ENCODE measurements around the gene PXDC1.
"Not testable (repeated sequence)": the region's sequence is repeated elsewhere in the genome, so short reads cannot be mapped to it uniquely, and the experiment has no call there.

The PXDC1 gene

DNA sequence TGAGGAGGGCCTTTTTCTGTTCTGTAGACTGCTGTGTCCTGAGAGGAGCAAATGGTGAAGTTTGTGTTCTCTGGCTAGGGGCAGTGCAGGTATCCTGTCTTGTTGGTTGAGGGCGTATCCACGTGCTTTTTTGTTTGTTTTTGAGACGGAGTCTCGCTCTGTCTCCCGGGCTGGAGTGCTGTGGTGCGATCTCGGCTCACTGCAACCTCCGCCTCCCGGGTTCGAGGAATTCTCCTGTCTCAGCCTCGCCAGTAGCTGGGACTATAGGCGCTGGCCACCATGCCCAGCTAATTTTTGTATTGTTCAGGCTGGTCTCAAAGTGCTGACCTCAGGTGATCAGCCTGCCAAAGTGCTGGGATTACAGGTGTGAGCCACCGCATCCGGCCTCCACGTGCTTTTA is 10.8 kb upstream of the PXDC1 start:
- no peak for DNase-seq (ENCODE audit: low spot score)

- no peak for DNase-seq (ENCODE audit: low spot score)
Observed at GRCh38 chr6:3761989-3762270, 10.4 kb upstream of the PXDC1 start.

GRCh38 chr6:3759646-3760232 is 8.2 kb upstream of the PXDC1 start:
- DNase-seq (ENCODE audit: low spot score): peak; percentile 79

DNA sequence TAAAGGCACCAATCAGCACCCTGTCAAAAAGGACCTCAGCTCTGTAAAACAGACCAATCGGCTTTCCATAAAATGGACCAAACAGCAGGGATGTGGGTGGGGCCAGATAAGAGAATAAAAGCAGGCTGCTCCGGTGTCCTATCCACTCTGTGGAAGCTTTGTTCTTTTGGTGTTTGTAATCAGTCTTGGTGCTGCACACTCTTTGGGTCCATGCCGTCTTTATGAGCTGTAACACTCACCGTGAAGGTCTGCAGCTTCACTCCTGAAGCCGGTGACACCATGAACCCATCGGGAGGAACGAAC is 7.3 kb upstream of the PXDC1 start:
- DNase-seq (ENCODE audit: low spot score): no peak

GRCh38 chr6:3757998-3758841 is 6.7 kb upstream of the PXDC1 start:
- DNase-seq (ENCODE audit: low spot score): not testable (repeated sequence)

DNA sequence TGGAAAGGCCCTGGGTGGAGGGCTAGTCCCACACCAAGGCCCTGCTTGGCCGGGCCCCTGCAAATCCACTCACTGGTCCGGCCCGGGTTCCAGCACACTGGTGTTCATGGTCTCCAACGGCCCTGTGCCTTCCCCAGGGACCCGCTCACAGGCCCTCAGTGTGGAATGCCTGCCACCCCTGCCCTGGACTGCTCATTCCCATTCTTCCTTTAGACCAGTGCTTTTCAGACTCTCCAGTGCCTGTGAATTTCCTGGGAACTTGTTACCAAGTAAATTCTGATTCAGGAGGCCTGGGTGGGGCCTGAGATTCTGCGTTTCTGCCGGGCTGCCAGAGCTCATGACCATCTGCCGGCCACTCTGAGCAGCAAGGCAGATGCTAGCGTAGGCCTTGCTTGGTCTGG is 5.7 kb upstream of the PXDC1 start:
- DNase-seq (ENCODE audit: low spot score): peak; percentile 49

- no peak for DNase-seq (ENCODE audit: low spot score)
Observed at GRCh38 chr6:3756546-3756945, 5.0 kb upstream of the PXDC1 start.

DNA sequence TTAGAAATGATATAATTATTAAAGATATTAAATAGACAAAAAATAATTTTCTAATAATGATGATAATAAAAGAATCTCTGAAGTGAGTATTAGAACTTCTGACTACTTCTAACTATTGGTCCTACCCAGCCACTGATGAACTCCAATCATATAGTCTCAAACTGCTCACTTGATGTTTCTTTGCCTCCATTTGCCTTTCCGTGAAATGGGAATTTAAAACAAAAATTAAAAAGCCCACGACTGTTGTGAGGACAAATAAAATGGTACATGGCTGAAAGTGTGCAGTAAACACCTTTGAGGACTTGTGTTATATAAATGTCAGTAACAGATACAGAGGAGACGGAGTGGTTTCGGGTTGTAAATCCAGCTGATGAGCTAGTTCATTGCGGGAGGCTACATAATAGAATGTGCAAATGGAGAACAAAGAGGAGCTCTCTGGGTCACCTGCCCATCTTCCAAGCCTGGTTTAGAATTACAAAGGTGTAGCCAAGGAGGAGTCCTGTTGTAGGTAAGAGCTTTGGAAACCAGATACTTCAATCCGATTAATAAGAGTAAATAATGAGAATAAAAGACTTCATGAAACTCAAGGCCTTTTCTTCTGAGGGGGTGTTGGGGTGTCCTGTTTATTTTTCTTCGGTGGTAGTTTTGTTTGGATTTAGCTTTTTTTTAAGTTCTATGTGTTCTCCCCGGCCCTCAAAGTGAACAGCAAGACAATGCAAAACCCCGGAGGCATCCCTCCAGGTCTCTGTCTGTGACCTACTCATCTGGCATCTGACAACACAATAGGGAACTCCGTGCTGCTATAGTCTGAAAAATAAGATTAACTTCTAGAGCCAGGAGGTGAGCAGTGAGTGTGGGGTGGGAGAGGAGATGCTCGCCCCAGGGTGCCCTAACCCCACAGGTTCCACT is 4.4 kb upstream of the PXDC1 start:
- DNase-seq (ENCODE audit: low spot score): no peak

GRCh38 chr6:3754776-3755175 is 3.3 kb upstream of the PXDC1 start:
- no peak for DNase-seq (ENCODE audit: low spot score)

DNA sequence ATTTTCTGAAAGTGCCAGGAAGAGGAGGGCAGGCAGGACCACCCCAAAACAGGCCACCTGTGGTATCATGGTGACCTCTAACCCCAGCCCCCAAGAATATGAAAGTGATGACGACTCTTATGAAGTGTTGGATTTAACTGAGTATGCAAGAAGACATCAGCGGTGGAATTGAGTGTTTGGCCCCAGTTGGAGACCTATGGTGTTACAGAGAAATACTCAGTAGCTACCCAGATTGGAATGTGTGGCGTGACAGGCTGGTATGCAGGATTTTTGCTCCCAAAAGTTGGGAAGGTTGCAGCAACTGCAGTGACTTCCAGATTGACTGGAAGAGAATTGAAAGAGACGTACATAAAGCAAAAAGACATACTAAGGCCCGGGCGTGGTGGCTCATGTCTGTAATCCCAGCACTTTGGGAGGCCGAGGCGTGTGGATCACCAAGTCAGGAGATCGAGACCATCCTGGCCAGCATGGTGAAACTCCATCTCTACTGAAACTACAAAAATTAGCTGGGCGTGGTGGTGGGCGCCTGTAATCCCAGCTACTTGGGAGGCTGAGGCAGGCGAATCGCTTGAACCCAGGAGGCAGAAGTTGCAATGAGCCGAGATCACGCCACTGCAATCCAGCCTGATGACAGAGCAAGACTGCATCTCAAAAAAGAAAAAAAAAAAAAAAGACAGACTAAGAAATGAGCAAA is 2.7 kb upstream of the PXDC1 start:
- DNase-seq (ENCODE audit: low spot score): not testable (repeated sequence)

DNA sequence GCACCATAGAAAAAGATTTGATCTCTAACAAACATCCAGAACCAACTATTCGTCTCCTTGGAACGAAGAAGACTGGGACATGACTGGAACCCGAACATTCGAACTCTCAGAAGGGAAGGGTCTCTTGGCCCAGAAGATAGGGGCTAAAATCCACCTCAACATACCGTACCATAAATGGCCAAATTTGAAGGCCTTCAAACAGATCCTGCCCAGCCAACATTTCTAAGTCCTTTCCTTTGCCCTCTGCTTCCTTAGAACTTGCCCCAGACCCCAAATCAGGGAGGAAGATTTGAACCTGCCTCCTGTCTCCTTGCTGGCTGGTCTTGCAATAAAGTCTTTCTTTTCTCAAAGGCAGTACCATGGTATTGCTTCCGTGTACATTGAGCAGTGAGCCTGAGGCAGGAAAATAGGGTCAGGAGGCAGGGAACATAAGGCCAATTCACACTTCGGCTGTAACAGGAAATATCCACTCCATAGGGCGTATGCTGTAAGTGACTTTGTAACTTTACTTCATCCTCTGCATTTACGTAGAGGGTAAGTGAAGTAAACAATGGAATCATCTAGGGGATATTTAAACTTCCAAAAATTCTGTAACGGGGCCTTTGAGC is 1.8 kb upstream of the PXDC1 start:
- no peak for DNase-seq (ENCODE audit: low spot score)

DNA sequence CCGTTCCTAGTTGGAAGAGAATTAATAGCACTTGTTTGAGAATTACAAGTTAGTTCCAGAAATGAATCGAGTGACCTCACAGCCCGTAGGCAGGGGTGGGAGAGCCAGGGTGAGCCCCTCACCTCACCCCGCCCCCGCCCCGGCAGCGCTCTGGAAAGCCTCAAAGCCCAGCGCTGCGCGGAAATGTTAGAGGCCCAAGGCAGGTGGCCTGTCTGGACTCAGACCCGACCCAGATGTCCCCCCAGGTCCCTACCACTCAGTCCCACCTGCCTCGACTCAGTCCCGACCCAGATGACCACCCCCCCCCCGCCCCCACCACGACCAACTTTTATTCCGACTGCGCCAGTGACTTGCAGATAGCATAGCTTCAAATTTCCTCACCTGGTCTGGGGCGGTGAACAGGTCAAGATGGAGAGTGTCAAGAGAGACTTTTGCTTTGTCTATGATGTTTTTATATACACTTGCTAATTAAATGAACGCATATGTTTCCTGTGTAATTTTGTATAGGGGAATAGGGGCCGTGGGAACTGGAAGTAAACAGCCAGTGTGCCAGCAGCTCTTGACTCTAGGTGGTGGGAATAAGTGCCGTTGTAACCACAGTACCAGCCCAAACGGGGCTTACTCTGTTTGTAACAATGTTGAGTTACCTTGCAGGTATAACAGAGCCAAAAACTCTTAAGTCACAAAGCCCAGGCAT is 1.2 kb upstream of the PXDC1 start:
- DNase-seq (ENCODE audit: low spot score): no peak

DNA sequence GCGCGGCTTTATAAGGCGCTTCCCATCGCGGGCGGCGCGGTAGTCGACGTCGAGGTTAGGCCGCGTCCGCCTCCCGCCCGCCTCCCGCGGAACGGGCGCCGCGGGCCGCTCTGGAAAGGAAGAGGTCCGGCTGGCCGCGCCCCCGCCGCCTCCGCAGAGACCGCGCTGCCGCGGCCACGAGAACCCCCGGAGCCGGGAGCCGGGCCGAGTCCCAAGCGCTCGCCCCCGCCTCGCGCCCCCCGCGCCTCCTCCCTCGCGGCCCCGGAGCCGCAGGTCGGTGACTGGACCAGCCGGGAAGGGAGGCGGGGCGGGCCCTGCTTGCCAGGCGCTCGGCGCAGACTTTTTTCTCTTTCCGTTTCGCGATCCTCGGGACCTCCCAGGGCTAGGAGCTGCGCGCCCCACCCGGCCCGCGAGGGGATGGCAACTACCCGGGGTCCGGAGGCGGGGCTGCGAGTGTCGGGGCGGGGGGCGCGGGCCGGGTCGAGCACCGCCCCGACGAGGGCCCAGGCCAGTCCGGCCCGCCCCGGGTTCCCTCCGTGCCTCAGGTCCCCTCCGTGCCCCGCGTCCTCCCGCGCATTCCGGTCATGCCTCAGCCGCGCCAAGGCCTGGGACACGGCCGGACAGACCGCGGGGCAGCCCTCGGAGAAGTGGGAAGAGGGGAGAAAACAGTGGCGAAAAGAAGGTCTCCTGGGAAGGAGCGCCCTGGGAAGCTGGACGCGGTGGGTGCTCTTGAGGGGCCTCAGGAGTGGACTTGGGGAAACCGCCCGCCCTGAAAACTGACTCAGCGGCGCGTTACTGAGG is 417 bp upstream of the PXDC1 start:
- DNase-seq (ENCODE audit: low spot score): peak; percentile 92

DNA sequence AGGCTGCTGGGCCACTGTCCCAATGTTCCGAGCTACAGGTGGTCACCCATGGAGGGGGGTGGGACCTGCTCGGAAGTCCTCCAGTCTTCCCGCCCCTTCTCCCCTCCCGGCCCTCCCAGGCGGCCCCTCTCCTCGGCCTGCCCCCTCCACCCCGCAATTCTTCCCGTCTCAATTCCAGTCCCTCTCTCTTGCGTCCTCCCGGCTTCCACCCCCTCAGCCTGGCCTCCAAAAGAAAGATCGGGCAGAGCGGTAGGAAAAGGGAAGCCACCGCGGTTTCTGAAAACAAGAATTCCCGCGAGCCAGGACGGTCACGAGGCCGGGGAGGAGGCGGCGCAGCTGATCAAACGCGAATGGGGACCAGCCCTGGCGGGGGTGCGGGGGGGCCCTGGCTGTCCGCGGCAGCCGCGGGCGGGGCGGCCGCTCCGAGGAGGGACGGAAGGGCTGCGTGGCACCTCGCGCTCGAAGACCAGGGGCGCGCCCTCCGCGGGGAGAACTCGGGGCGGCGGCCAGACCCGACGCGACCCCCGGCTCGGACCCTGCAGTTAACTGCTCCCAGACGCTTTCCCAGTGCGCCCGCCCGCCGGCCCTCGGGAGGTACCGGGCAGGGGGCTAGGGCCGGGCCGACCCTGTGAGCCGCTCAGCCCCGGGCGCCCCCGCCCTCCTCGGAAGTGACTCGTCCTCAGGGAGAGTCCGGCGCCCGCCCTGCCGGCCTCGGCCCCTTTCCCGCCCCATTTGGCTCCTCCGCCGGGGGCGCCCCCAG is 1.0 kb downstream of the PXDC1 start:
- DNase-seq (ENCODE audit: low spot score): peak; percentile 80

DNA sequence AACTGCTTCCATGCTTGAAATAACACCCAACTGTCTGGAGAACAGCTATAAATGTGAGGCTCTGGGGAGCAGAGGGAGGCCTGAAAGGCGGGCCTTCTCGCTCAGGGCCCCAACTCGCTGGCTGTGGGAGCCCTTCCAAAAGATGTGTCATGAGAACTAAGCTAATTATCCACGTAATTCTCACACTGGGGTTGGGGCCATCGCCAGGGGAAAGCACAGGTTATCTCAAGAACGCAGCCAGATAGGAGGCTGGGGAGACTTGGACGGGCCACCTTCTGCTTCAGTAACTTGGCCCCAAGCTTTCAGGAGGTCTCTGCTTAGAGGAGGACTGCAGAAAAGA is 1.6 kb downstream of the PXDC1 start:
- DNase-seq (ENCODE audit: low spot score): peak; percentile 60

- no peak for DNase-seq (ENCODE audit: low spot score)
Observed at GRCh38 chr6:3749067-3749841, 2.3 kb downstream of the PXDC1 start.

DNA sequence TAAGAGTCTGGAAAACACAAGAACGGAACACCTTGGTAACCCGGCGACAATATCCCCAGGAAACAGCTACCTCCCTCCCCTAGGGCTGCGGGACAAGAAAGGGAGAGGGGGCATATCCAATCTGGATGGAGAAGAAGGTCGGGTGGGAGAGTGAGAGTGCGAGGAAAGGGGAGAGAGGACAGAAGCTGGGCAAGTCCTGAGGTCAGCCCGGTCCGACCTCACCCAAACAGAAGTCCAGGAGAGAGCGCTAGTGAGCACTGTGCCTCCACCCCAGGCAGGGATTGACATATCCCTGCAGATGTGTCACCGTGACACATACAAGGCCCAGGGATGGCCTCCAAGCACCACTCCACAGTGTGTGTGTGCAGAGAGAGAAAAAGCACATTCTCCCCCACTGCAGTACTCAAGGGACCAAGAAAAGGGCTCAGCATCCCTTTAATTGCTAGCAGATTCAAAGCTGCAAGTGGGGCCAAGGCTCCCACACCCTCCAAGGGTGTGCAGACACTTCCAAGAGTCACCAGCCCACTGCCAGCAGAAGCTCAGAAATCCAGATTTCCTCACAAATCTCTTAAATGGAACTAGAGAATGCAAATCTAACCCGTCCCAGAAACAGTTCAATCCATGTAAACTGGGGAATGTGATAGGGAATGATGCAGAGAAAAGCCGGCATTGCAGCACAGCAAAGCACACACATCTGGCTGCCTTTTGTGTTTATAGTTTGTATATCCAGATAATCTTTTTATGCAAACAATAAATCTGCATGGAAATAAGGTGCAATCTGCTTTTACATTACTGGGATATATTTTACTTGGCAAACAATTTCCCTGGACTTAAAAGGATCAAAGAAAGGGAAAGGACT is 3.1 kb downstream of the PXDC1 start:
- peak; percentile 92 for DNase-seq (ENCODE audit: low spot score)

DNA sequence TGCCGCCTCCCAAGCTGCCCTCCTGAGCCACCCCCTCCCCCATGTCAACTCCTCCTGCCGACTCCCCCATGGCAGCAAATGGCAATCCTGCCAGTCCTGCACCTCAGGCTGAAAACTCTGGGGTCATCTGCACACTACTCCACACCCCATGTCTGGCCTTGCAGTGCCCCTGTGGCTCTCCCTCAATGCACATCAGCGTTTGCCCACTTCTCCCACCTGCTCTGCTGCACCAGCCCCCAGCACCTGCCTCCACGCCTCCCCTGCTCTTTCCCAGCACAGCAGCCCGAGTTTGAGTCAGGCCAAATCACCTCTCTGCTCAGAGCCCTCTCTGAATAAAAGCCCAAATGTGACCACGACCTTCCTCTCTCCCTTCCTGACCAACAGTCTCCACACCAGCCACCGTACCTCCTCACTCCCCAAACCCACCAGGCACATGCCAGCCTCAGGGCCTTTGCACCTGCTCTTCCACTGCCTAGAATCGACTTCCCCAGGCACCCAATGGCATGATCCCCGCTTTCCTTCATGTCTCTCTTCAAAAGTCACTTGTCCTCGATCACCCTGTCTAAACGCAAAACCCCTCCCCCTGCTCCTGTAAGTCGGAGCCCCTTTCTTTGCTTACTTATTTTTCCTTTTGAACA is 4.3 kb downstream of the PXDC1 start:
- no peak for DNase-seq (ENCODE audit: low spot score)
